ENCODE data around the gene CNTNAP2.

DNA sequence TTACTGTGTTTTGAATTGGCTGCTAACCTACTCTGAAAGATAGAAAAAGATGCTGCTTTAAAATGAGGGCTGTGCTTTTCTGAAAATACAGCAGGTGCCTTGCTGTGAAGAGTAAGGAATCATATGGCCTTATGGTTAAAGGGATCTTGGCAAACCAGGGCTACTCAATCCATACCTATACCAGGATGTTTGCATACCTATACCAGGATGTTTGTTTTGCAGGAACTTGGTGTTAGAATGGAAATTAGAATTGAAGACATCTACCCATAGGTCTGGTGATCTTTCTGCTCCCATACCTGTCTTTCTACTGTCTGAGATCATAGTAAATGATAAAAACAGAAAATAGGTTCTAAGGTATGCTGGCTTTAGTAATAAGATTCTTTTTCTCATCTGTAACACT, 2273.8 kb downstream of the CNTNAP2 start:
- TF ChIP-seq, protein P1, sequence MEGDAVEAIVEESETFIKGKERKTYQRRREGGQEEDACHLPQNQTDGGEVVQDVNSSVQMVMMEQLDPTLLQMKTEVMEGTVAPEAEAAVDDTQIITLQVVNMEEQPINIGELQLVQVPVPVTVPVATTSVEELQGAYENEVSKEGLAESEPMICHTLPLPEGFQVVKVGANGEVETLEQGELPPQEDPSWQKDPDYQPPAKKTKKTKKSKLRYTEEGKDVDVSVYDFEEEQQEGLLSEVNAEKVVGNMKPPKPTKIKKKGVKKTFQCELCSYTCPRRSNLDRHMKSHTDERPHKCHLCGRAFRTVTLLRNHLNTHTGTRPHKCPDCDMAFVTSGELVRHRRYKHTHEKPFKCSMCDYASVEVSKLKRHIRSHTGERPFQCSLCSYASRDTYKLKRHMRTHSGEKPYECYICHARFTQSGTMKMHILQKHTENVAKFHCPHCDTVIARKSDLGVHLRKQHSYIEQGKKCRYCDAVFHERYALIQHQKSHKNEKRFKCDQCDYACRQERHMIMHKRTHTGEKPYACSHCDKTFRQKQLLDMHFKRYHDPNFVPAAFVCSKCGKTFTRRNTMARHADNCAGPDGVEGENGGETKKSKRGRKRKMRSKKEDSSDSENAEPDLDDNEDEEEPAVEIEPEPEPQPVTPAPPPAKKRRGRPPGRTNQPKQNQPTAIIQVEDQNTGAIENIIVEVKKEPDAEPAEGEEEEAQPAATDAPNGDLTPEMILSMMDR (IDR thresholded peaks at IDR 0.05): no peak
- TF ChIP-seq POLR2A (IDR thresholded peaks at IDR 0.05): no peak
- no peak for TF ChIP-seq EP300 (IDR thresholded peaks at IDR 0.05)
